Measurements from ENCODE around the gene MOV10L1. TPM values are rescaled to one million over a fixed set of nuclear protein-coding genes. Genes with fewer than 3 reads are reported as not detected.

Gene MOV10L1
- total and polyA plus RNA-seq, 2 donors (not counting 3 experiments of a cell fraction or from before 2014, with no cell fraction given), result 27.6 to 37.6 TPM

- ChIA-PET POLR2A (no interaction called here), CTCF (no interaction called here)
- H3K4me3 ChIP-seq (replicated peaks in 1 of 3; ENCODE audit: insufficient read depth in 1 of 3, low read depth in 1 of 3, low read length in 3 of 3), result peak overlapping the region in 1 of 3 experiments; percentile 42
- no peaks in the 10 kb centered on the region for H3K9me1 ChIP-seq (replicated peaks; ENCODE audit: control insufficient read depth, extremely low read depth, insufficient read depth, low read length)
- BruUV-seq (replicated peaks), result no TSS peak
- H4K20me1 ChIP-seq (replicated peaks; ENCODE audit: control insufficient read depth, extremely low read depth, insufficient read depth, low read length), result no peaks in the 10 kb centered on the region
- no peak overlapping the region for H3K27ac ChIP-seq (ENCODE audit: insufficient read depth, low read depth, low read length)
- no peak for DNase-seq (ENCODE audit: low read depth, low spot score)
- H3K4me1 ChIP-seq (ENCODE audit: control insufficient read depth, extremely low read depth, insufficient read depth, low read length), result peaks cover 4% of the 10 kb centered on the region
- H3K9ac ChIP-seq (replicated peaks; ENCODE audit: extremely low read depth, insufficient read depth, low read length), result no peak overlapping the region
- no peak overlapping the region for H3K4me2 ChIP-seq (ENCODE audit: insufficient read depth, low read length)
- H3K9me3 ChIP-seq (replicated peaks; ENCODE audit: control insufficient read depth, insufficient read depth, low read length), result no peaks in the 10 kb centered on the region
- TF ChIP-seq GATA2 (IDR thresholded peaks at IDR 0.05; ENCODE audit: insufficient read depth, insufficient read length, low read depth, low read length) (no peak), POLR2AphosphoS5 (IDR thresholded peaks at IDR 0.05; ENCODE audit: insufficient read depth, low read depth, low read length) (no peak), EZH2 (IDR thresholded peaks at IDR 0.05; ENCODE audit: borderline replicate concordance, low read depth, low read length, severe bottlenecking) (no peak), POLR2A (IDR thresholded peaks at IDR 0.05; ENCODE audit: low read depth, low read length) (no peak), MAX (IDR thresholded peaks at IDR 0.05; ENCODE audit: insufficient read depth, insufficient read length) (no peak), MYC (IDR thresholded peaks at IDR 0.05; ENCODE audit: low read depth, low read length) (no peak), CTCF (IDR thresholded peaks at IDR 0.05; ENCODE audit: extremely low read depth in 1 of 2, insufficient read depth in 1 of 2, low read depth in 1 of 2, low read length in 2 of 2) (no peak), FOS (IDR thresholded peaks at IDR 0.05; ENCODE audit: borderline replicate concordance, insufficient read depth, low read length) (no peak), JUN (IDR thresholded peaks at IDR 0.05; ENCODE audit: borderline replicate concordance, insufficient read depth, insufficient read length, low read depth) (no peak)
- no peaks in the 10 kb centered on the region for H3K79me2 ChIP-seq (ENCODE audit: control insufficient read depth, insufficient read depth, low read length)
- H3K27me3 ChIP-seq (ENCODE audit: control insufficient read depth in 2 of 2, insufficient read depth in 2 of 2, low read length in 2 of 2), result no peaks in the 10 kb centered on the region
- no peak overlapping the region for H2AFZ ChIP-seq (ENCODE audit: low read depth, low read length)
- dilution Hi-C loops (cut with MboI; ENCODE audit: extremely low pct_ligation_motif_present, low sequenced_read_pairs) (no loop called here), intact Hi-C loops (cut with micrococcal nuclease) (no loop called here)
- peaks cover 0 to 2% of the 10 kb centered on the region in 2 experiments for H3K36me3 ChIP-seq (ENCODE audit: control insufficient read depth in 2 of 2, extremely low read depth in 1 of 2, insufficient read depth in 2 of 2, low read length in 2 of 2)
- no peak for FAIRE-seq
Observed at GRCh38 chr22:50169181-50169759, 79.5 kb downstream of the MOV10L1 start.

Measured in endothelial cell of umbilical vein (primary cell).